ENCODE results near the gene OR4D1.

Gene OR4D1

DNA sequence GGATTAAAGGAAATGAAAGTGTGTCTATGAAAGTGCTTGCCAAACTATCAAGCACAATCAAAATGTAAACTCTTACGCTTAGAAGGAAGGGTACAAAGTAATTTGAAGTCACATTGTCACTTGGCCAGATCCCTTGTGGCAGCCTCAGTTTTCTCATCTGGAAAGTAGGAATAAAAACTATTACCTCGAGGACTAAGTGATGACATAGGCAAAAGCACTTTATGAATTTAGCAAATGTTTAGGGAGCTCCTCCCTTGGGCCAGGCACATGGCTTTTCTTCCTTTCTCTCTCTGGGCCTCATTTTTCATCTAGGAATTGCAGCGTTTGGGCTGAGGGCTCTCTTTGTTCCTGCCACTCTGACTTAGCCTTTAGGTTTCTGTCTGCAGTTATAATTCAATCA lies 36.5 kb upstream of the OR4D1 start:
- no peak overlapping the region for H3K4me3 ChIP-seq (ENCODE audit: low read length)
- TF ChIP-seq, protein P1, sequence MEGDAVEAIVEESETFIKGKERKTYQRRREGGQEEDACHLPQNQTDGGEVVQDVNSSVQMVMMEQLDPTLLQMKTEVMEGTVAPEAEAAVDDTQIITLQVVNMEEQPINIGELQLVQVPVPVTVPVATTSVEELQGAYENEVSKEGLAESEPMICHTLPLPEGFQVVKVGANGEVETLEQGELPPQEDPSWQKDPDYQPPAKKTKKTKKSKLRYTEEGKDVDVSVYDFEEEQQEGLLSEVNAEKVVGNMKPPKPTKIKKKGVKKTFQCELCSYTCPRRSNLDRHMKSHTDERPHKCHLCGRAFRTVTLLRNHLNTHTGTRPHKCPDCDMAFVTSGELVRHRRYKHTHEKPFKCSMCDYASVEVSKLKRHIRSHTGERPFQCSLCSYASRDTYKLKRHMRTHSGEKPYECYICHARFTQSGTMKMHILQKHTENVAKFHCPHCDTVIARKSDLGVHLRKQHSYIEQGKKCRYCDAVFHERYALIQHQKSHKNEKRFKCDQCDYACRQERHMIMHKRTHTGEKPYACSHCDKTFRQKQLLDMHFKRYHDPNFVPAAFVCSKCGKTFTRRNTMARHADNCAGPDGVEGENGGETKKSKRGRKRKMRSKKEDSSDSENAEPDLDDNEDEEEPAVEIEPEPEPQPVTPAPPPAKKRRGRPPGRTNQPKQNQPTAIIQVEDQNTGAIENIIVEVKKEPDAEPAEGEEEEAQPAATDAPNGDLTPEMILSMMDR (IDR thresholded peaks at IDR 0.05; ENCODE audit: insufficient read depth, low read depth, low read length, missing control alignments), result no peak
- DNase-seq (ENCODE audit: low read depth), result no peak

DNA sequence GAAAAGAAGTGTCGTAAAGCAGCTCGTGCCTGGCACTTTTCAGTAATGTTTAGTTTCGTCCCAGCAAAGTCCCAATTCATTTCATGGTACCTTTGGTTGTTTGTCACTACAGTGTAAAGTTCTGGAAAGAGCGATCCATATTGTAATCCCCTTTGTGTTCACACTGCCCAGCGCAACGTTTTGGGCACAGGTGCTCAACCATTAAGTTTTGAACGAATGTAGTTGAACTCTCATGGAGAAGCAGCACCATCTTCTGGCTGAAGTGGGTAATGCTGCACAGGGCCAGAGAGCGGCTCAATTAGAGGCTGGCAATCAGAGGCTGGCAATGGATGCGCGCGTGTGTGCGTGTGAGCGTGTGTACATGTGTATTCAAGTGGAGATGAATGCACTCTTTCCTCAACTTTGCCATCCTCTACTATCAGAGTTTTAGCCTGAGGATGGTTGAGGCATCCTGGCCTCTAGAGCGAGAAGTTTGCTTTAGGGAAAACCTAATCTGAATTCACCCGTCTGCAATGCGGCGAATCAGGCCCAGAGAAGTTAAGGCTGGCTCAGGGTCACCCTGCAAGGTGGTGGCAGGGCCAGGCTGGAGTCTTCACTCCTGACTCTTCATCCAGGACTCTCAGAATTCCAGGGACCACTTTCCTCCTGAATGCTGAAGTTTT lies 35.1 kb upstream of the OR4D1 start:
- TF ChIP-seq, protein P1 (IDR thresholded peaks at IDR 0.05; ENCODE audit: insufficient read depth, low read depth, low read length, missing control alignments), result peak; percentile 98
- no peak overlapping the region for H3K4me3 ChIP-seq (ENCODE audit: low read length)
- DNase-seq (ENCODE audit: low read depth), result peak; percentile 75

- no peak overlapping the region for H3K4me3 ChIP-seq (ENCODE audit: low read length)
- TF ChIP-seq, protein P1 (IDR thresholded peaks at IDR 0.05; ENCODE audit: insufficient read depth, low read depth, low read length, missing control alignments), result no peak
- DNase-seq (ENCODE audit: low read depth), result no peak
Measured at GRCh38 chr17:58113947-58114346, 34.2 kb upstream of the OR4D1 start.

DNA sequence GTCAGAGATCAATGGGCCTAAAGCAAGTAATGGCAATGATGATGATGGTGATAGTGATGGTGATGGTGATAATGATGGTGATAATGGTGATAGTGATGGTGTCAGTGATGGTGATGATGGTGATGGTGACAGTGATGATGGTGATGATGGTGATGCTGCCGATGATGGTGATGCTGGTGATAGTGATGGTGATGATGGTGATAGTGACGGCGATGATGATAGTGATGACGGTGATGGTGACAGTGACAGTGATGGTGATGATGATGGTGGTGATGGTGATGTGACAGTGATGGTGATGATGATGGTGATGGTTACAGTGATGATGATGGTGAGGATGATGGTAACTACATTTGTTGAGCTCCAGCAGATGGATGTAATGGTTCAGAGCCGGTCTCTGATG lies 30.8 kb upstream of the OR4D1 start:
- no peak overlapping the region for H3K4me3 ChIP-seq (ENCODE audit: low read length)
- TF ChIP-seq, protein P1 (IDR thresholded peaks at IDR 0.05; ENCODE audit: insufficient read depth, low read depth, low read length, missing control alignments), result no peak
- no peak for DNase-seq (ENCODE audit: low read depth)

GRCh38 chr17:58119491-58119890 lies 28.7 kb upstream of the OR4D1 start:
- TF ChIP-seq, protein P1 (IDR thresholded peaks at IDR 0.05; ENCODE audit: insufficient read depth, low read depth, low read length, missing control alignments), result no peak
- no peak for DNase-seq (ENCODE audit: low read depth)
- no peak overlapping the region for H3K4me3 ChIP-seq (ENCODE audit: low read length)

GRCh38 chr17:58120195-58120822 lies 27.9 kb upstream of the OR4D1 start:
- TF ChIP-seq, protein P1 (IDR thresholded peaks at IDR 0.05; ENCODE audit: insufficient read depth, low read depth, low read length, missing control alignments), result no peak
- peak; percentile 81 for DNase-seq (ENCODE audit: low read depth)
- no peak overlapping the region for H3K4me3 ChIP-seq (ENCODE audit: low read length)

DNA sequence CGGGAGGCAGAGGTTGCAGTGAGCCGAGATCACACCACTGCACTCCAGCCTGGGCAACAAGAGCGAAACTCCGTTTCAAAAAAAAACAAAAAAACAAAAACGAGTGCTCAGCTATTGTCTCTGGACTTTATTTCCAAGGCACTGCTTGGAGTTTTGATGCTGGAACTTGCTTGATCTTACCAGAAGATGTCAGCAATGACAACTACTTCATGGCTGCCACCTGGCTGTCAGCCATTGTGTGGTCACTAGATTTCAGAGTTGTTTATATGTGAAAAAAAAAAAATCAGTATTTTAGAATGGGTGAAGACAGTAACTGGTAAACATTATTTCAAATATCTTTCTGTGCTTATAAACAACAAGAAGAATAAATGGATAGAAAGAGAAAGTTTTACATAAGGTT lies 26.3 kb upstream of the OR4D1 start:
- TF ChIP-seq, protein P1 (IDR thresholded peaks at IDR 0.05; ENCODE audit: insufficient read depth, low read depth, low read length, missing control alignments), result peak; percentile 39
- H3K4me3 ChIP-seq (ENCODE audit: low read length), result no peak overlapping the region
- peak; percentile 43 for DNase-seq (ENCODE audit: low read depth)

Data from epithelial cell of esophagus (primary cell).